GM19467 (cell line): ENCODE data around the gene HEXB.
"Not testable (repeated sequence)": the region's sequence is repeated elsewhere in the genome, so short reads cannot be mapped to it uniquely, and the experiment has no call there.

Source experiments
- ATAC-seq: cut with Tn5 transposase; IDR thresholded peaks from one replicate; pipeline ENCODE4 v1.9.1; 2021; ENCODE audit warnings: mild to moderate bottlenecking, moderate library complexity; ENCODE audit not compliant: unreplicated experiment

Gene HEXB

GRCh38 chr5:74657165-74657564 is 27.9 kb upstream of the HEXB start:
- ATAC-seq = no peak

- no peak for ATAC-seq
Measured at GRCh38 chr5:74659172-74659571, 25.9 kb upstream of the HEXB start.

- no peak for ATAC-seq
Measured at GRCh38 chr5:74660140-74660539, 24.9 kb upstream of the HEXB start.

GRCh38 chr5:74660873-74661272 is 24.2 kb upstream of the HEXB start:
- ATAC-seq = no peak

GRCh38 chr5:74664551-74664950 is 20.5 kb upstream of the HEXB start:
- no peak for ATAC-seq

GRCh38 chr5:74665273-74665672 is 19.8 kb upstream of the HEXB start:
- no peak for ATAC-seq

GRCh38 chr5:74665816-74666215 is 19.2 kb upstream of the HEXB start:
- no peak for ATAC-seq

GRCh38 chr5:74667396-74667795 is 17.6 kb upstream of the HEXB start:
- ATAC-seq = no peak

GRCh38 chr5:74669821-74670220 is 15.2 kb upstream of the HEXB start:
- ATAC-seq = no peak

- no peak for ATAC-seq
Measured at GRCh38 chr5:74670396-74671038, 14.5 kb upstream of the HEXB start.

GRCh38 chr5:74672215-74672877 is 12.7 kb upstream of the HEXB start:
- no peak for ATAC-seq

- ATAC-seq = no peak
Measured at GRCh38 chr5:74673011-74673790, 11.8 kb upstream of the HEXB start.

- ATAC-seq = not testable (repeated sequence)
Measured at GRCh38 chr5:74676466-74676865, 8.6 kb upstream of the HEXB start.

- not testable (repeated sequence) for ATAC-seq
Measured at GRCh38 chr5:74678123-74678522, 6.9 kb upstream of the HEXB start.

GRCh38 chr5:74679300-74679699 is 5.7 kb upstream of the HEXB start:
- ATAC-seq = not testable (repeated sequence)

GRCh38 chr5:74679966-74680365 is 5.1 kb upstream of the HEXB start:
- no peak for ATAC-seq

- ATAC-seq = peak; percentile 43
Measured at GRCh38 chr5:74685979-74686631, 1.1 kb downstream of the HEXB start.

- ATAC-seq = no peak
Measured at GRCh38 chr5:74686962-74687751, 2.1 kb downstream of the HEXB start.

- ATAC-seq = no peak
Measured at GRCh38 chr5:74693191-74693590, 8.2 kb downstream of the HEXB start.

GRCh38 chr5:74717596-74717995 is 32.6 kb downstream of the HEXB start:
- ATAC-seq = no peak

- no peak for ATAC-seq
Measured at GRCh38 chr5:74722271-74722670, 37.2 kb downstream of the HEXB start.
